HepG2 (cell line): ENCODE results near the gene RHBDL1. TPM values are rescaled to one million over a fixed set of nuclear protein-coding genes. Genes with fewer than 3 reads are reported as not detected.
A peak's percentile ranks its signal among the peaks of the same experiment; 100 is the strongest.

Source experiments
- DRAP1 ChIP-seq: IDR thresholded peaks from 2 replicates; pipeline ENCODE4 v1.6.1; 2016; ENCODE audit warnings: missing genetic modification reagents, missing compliant biosample characterization
- HBP1 ChIP-seq: IDR thresholded peaks from 2 replicates; pipeline ENCODE4 v1.6.1; 2016; ENCODE audit warnings: low read depth, control low read depth
- KDM5A ChIP-seq: fragments of 200-600 bp; sonication (generic); IDR thresholded peaks from 2 replicates; pipeline ENCODE4 v1.7.0; 2018; ENCODE audit warnings: antibody characterized with exemption, mild to moderate bottlenecking, low read length, borderline replicate concordance
- MATR3 ChIP-seq: sonication (generic); formaldehyde crosslinking; IDR thresholded peaks from 2 replicates; pipeline ENCODE4 v1.4.0; 2020; ENCODE audit warnings: missing genetic modification reagents
- MBNL3 ChIP-seq: fragments of 250-450 bp; sonication (Bioruptor Pico); conservative IDR thresholded peaks from 2 replicates; pipeline ENCODE4 v1.8.0; 2022; ENCODE audit warnings: mild to moderate bottlenecking, inconsistent platforms
- MXD4 ChIP-seq: IDR thresholded peaks from 2 replicates; pipeline ENCODE4 v1.6.1; 2016; ENCODE audit warnings: mild to moderate bottlenecking, missing biosample characterization, missing genetic modification reagents
- MYPOP ChIP-seq: sonication (generic); formaldehyde crosslinking; IDR thresholded peaks from 2 replicates; pipeline ENCODE4 v1.8.1; 2023; ENCODE audit warnings: mild to moderate bottlenecking, moderate library complexity, missing genetic modification reagents
- NRL ChIP-seq: sonication (generic); formaldehyde crosslinking; IDR thresholded peaks from 2 replicates; pipeline ENCODE4 v1.5.0; 2020; ENCODE audit warnings: missing genetic modification reagents, mild to moderate bottlenecking, moderate library complexity, borderline replicate concordance
- POLR2AphosphoS2 ChIP-seq: IDR thresholded peaks from 2 replicates; pipeline ENCODE4 v1.6.1; 2011; ENCODE audit warnings: low read depth, low read length, improper control_type of control experiment
- SAP130 ChIP-seq: IDR thresholded peaks from 2 replicates; pipeline ENCODE4 v1.6.1; 2016; ENCODE audit warnings: low read depth
- SNAI1 ChIP-seq: sonication (generic); formaldehyde crosslinking; IDR thresholded peaks from 2 replicates; pipeline ENCODE4 v1.5.0; 2020; ENCODE audit warnings: mild to moderate bottlenecking, missing genetic modification reagents, borderline replicate concordance
- ZC3H4 ChIP-seq: sonication (generic); formaldehyde crosslinking; IDR thresholded peaks from 2 replicates; pipeline ENCODE4 v1.4.0; 2020; ENCODE audit warnings: missing genetic modification reagents, borderline replicate concordance
- ZNF318 ChIP-seq: sonication (generic); formaldehyde crosslinking; IDR thresholded peaks from 2 replicates; pipeline ENCODE4 v1.4.0; 2020; ENCODE audit warnings: mild to moderate bottlenecking, missing genetic modification reagents
- ZNF382 ChIP-seq: sonication (generic); formaldehyde crosslinking; IDR thresholded peaks from 2 replicates; pipeline ENCODE4 v1.5.0; 2020; ENCODE audit warnings: missing genetic modification reagents, mild to moderate bottlenecking, borderline replicate concordance
- ZNF530 ChIP-seq: sonication (generic); formaldehyde crosslinking; IDR thresholded peaks from 2 replicates; pipeline ENCODE4 v1.5.0; 2020; ENCODE audit warnings: low read depth, mild to moderate bottlenecking, missing genetic modification reagents
- ZNF691 ChIP-seq: sonication (generic); formaldehyde crosslinking; IDR thresholded peaks from 2 replicates; pipeline ENCODE4 v1.4.0; 2020; ENCODE audit warnings: missing genetic modification reagents, low read depth, mild to moderate bottlenecking, borderline replicate concordance
- ZNF879 ChIP-seq: sonication (generic); formaldehyde crosslinking; IDR thresholded peaks from 2 replicates; pipeline ENCODE4 v1.8.1; 2023; ENCODE audit warnings: missing genetic modification reagents
- polyA plus RNA-seq, 8 experiments: library from polyadenylated mRNA; depleted of rRNA in 3 of 8; stranded (reverse) in 7 of 8; unstranded in 1 of 8; fragments of >200 nt; fragmentation: Illumina TruSeq in 4 of 8; extraction: Trizol in 4 of 8; gene quantifications; 2 replicates each; pipeline versions ENCODE4 v1.2.1 to v1.2.3, GENCODE V29; 2011 to 2016; ENCODE audit warnings: low read depth in 4 of 8, missing spikeins in 1 of 8, mixed read lengths in 1 of 8; ENCODE audit not compliant: insufficient read depth in 1 of 8
- total RNA-seq, 5 experiments: library from RNA; depleted of rRNA; stranded (reverse); fragments of >200 nt; fragmentation: Illumina TruSeq; extraction: Trizol; gene quantifications; 2 replicates each; pipeline ENCODE4 v1.2.3, GENCODE V29; 2016; ENCODE audit warnings: low read depth in 1 of 5

RHBDL1 gene
- total and polyA plus RNA-seq, 2 of the 13 experiments (the other 11 are each of a cell fraction or from before 2014, with no cell fraction given): 1.8 to 3.8 TPM

- no peak for TF ChIP-seq ZNF382 (CRISPR knock-in tag)
- peak; percentile 91 for TF ChIP-seq HBP1 (CRISPR knock-in tag)
- TF ChIP-seq ZNF879 (CRISPR knock-in tag): no peak
- no peak for TF ChIP-seq MBNL3 (CRISPR knock-in tag)
- TF ChIP-seq NRL (CRISPR knock-in tag): no peak
- peak; percentile 73; the same call in 1 of the 2 replicates for TF ChIP-seq MYPOP
- peak; percentile 79 for TF ChIP-seq KDM5A
- TF ChIP-seq SAP130: peak; percentile 97
- TF ChIP-seq MXD4 (CRISPR knock-in tag): peak; percentile 74
- TF ChIP-seq DRAP1 (CRISPR knock-in tag): peak; percentile 61; the same call in 1 of the 2 replicates
- no peak for TF ChIP-seq MATR3 (CRISPR knock-in tag)
- TF ChIP-seq ZNF691 (CRISPR knock-in tag): peak; percentile 88; the same call in 1 of the 2 replicates
- TF ChIP-seq ZNF530 (CRISPR knock-in tag): no peak
- TF ChIP-seq SNAI1 (CRISPR knock-in tag): no peak
- TF ChIP-seq POLR2AphosphoS2: no peak
- no peak for TF ChIP-seq ZC3H4 (CRISPR knock-in tag)
- no peak; the same call in 1 of the 2 replicates for TF ChIP-seq ZNF318
Observed at GRCh38 chr16:667780-668518, 7.5 kb upstream of the RHBDL1 start, which contains the start of gene RHOT2 (continued).
